C4-2B (cell line): ENCODE results near the gene UBALD2.

Experiments used
- CTCF ChIP-seq: fragments of 450-650 bp; conservative IDR thresholded peaks from 2 replicates; pipeline ENCODE4 v1.5.1; 2017; ENCODE audit warnings: mild to moderate bottlenecking
- ZFX ChIP-seq: fragments of 450-650 bp; IDR thresholded peaks from 2 replicates; pipeline ENCODE4 v1.6.1; 2017

GRCh38 chr17:76265624-76266243 is 586 bp downstream of the UBALD2 start:
- TF ChIP-seq CTCF (no peak), ZFX (0 out of 2 replicates have a peak, but pooled peaks have one; percentile 42)
